Measurements from ENCODE around the gene SYNGR1. TPM values are rescaled to one million over a fixed set of nuclear protein-coding genes. Genes with fewer than 3 reads are reported as not detected.

Gene SYNGR1
- total RNA-seq, 1 experiment from 2014 or later: 17.8 TPM

DNA sequence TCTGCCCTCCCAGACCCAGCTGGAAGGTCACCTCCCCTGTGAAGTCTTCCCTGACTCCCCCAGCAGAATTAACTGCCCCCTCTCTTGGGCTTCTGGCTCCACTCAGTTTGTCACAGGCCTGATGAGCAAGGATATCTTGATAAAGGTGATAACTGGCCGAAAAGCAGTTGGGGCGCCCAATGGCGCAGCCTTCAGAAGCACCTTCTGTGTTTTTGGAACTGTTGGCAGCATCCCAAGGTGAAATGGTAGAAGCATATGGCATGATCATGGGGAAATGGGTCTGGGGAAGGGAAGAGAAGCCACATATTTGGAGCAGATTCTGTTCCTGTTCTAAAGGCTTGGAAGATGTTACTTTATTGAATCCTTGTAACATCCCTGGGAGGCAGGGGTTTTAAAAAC is 47.0 kb downstream of the SYNGR1 start:
- no peak for TF ChIP-seq POLR2AphosphoS5 (IDR thresholded peaks at IDR 0.05; ENCODE audit: low read depth, low read length)
- TF ChIP-seq, protein P1, sequence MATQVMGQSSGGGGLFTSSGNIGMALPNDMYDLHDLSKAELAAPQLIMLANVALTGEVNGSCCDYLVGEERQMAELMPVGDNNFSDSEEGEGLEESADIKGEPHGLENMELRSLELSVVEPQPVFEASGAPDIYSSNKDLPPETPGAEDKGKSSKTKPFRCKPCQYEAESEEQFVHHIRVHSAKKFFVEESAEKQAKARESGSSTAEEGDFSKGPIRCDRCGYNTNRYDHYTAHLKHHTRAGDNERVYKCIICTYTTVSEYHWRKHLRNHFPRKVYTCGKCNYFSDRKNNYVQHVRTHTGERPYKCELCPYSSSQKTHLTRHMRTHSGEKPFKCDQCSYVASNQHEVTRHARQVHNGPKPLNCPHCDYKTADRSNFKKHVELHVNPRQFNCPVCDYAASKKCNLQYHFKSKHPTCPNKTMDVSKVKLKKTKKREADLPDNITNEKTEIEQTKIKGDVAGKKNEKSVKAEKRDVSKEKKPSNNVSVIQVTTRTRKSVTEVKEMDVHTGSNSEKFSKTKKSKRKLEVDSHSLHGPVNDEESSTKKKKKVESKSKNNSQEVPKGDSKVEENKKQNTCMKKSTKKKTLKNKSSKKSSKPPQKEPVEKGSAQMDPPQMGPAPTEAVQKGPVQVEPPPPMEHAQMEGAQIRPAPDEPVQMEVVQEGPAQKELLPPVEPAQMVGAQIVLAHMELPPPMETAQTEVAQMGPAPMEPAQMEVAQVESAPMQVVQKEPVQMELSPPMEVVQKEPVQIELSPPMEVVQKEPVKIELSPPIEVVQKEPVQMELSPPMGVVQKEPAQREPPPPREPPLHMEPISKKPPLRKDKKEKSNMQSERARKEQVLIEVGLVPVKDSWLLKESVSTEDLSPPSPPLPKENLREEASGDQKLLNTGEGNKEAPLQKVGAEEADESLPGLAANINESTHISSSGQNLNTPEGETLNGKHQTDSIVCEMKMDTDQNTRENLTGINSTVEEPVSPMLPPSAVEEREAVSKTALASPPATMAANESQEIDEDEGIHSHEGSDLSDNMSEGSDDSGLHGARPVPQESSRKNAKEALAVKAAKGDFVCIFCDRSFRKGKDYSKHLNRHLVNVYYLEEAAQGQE (IDR thresholded peaks at IDR 0.05; ENCODE audit: insufficient read depth in 1 of 2, low read depth in 2 of 2, low read length in 1 of 2): no peak
- no peak for TF ChIP-seq SIN3A (IDR thresholded peaks at IDR 0.05; ENCODE audit: borderline replicate concordance, insufficient read depth, low read depth, low read length)
- TF ChIP-seq TCF7L2 (IDR thresholded peaks at IDR 0.05; ENCODE audit: low read depth, low read length): no peak
- TF ChIP-seq, protein P2, sequence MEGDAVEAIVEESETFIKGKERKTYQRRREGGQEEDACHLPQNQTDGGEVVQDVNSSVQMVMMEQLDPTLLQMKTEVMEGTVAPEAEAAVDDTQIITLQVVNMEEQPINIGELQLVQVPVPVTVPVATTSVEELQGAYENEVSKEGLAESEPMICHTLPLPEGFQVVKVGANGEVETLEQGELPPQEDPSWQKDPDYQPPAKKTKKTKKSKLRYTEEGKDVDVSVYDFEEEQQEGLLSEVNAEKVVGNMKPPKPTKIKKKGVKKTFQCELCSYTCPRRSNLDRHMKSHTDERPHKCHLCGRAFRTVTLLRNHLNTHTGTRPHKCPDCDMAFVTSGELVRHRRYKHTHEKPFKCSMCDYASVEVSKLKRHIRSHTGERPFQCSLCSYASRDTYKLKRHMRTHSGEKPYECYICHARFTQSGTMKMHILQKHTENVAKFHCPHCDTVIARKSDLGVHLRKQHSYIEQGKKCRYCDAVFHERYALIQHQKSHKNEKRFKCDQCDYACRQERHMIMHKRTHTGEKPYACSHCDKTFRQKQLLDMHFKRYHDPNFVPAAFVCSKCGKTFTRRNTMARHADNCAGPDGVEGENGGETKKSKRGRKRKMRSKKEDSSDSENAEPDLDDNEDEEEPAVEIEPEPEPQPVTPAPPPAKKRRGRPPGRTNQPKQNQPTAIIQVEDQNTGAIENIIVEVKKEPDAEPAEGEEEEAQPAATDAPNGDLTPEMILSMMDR (IDR thresholded peaks at IDR 0.05): no peak
- H3K36me3 ChIP-seq (ENCODE audit: control insufficient read depth, insufficient read depth, low read length): no peaks in the 10 kb centered on the region; the same call in 1 of the 2 replicates
- no peak for ATAC-seq
- H3K9me3 ChIP-seq (ENCODE audit: control insufficient read depth, insufficient read depth, low read depth, low read length): no peaks in the 10 kb centered on the region
- intact Hi-C loops (cut with micrococcal nuclease; ENCODE audit: unreplicated experiment) (no loop called here), in situ Hi-C loops (cut with HindIII; ENCODE audit: low pct_unique_long_range_greater_than_20kb, low sequenced_read_pairs) (no loop called here)
- no peak for DNase-seq (ENCODE audit: low read depth, low spot score)
- H3K27me3 ChIP-seq (ENCODE audit: control insufficient read depth, insufficient read depth, low read length): no peaks in the 10 kb centered on the region
- POLR2A ChIA-PET: no interaction called here
- no peak overlapping the region for H3K27ac ChIP-seq (ENCODE audit: low read length)
- H3K4me3 ChIP-seq (ENCODE audit: low read depth in 2 of 2, low read length in 2 of 2): no peak overlapping the region
- BruUV-seq (replicated peaks): no TSS peak
- no peaks in the 10 kb centered on the region; the same call in 1 of the 2 replicates for H3K4me1 ChIP-seq (ENCODE audit: control insufficient read depth, insufficient read depth, low read length)
- CTCF ChIA-PET: no interaction called here

DNA sequence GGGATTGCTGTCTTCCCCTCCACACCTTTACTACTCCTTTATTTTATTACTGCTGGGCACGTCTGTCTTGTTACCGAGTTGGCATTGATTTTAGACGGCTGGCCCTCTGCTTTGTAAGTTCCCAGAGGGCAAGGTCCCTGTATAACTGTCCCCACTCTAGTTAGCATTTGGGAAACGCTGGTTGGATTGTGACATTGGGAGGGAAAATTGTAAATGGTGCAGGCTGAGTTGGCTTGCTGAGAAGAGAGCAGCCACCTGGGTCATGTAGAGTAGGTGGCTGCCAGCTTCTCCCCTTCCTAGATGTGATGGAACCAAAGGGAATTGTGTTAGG is 51.5 kb downstream of the SYNGR1 start:
- ChIA-PET CTCF (no interaction called here), POLR2A (no interaction called here)
- H3K9me3 ChIP-seq (ENCODE audit: control insufficient read depth, insufficient read depth, low read depth, low read length): no peaks in the 10 kb centered on the region
- intact Hi-C loops (cut with micrococcal nuclease; ENCODE audit: unreplicated experiment) (no loop called here), in situ Hi-C loops (cut with HindIII; ENCODE audit: low pct_unique_long_range_greater_than_20kb, low sequenced_read_pairs) (no loop called here)
- H3K4me1 ChIP-seq (ENCODE audit: control insufficient read depth, insufficient read depth, low read length): no peaks in the 10 kb centered on the region; the same call in 1 of the 2 replicates
- no TSS peak for BruUV-seq (replicated peaks)
- H3K36me3 ChIP-seq (ENCODE audit: control insufficient read depth, insufficient read depth, low read length): no peaks in the 10 kb centered on the region; the same call in 1 of the 2 replicates
- no peak overlapping the region for H3K4me3 ChIP-seq (ENCODE audit: low read depth in 2 of 2, low read length in 2 of 2)
- H3K27me3 ChIP-seq (ENCODE audit: control insufficient read depth, insufficient read depth, low read length): no peaks in the 10 kb centered on the region
- no peak overlapping the region for H3K27ac ChIP-seq (ENCODE audit: low read length)
- DNase-seq (ENCODE audit: low read depth, low spot score) (no peak), ATAC-seq (no peak)
- TF ChIP-seq TCF7L2 (IDR thresholded peaks at IDR 0.05; ENCODE audit: low read depth, low read length) (no peak), SIN3A (IDR thresholded peaks at IDR 0.05; ENCODE audit: borderline replicate concordance, insufficient read depth, low read depth, low read length) (no peak), POLR2AphosphoS5 (IDR thresholded peaks at IDR 0.05; ENCODE audit: low read depth, low read length) (no peak)
- TF ChIP-seq, protein P1 (IDR thresholded peaks at IDR 0.05; ENCODE audit: insufficient read depth in 1 of 2, low read depth in 2 of 2, low read length in 1 of 2): no peak
- TF ChIP-seq, protein P2 (IDR thresholded peaks at IDR 0.05): no peak
